GM12892 (cell line): Measurements from ENCODE around the gene BRPF1.

Source experiments
- DNase-seq: peaks from one replicate; pipeline ENCODE4 v3.0.0; 2011; ENCODE audit not compliant: insufficient read length
- FAIRE-seq: peaks from 2 replicates; lab custom pipeline; 2011; peaks lifted over from hg19 to GRCh38; lab: Jason Lieb, UNC
- POLR2A ChIP-seq: IDR thresholded peaks from 2 replicates; pipeline ENCODE4 v1.6.1; 2011; ENCODE audit warnings: low read depth, low read length, control low read depth
- POLR2AphosphoS5 ChIP-seq: IDR thresholded peaks from 2 replicates; pipeline ENCODE4 v1.6.1; 2011; ENCODE audit warnings: low read depth, low read length, control low read depth
- TAF1 ChIP-seq: IDR thresholded peaks from 2 replicates; pipeline ENCODE4 v1.6.1; 2011; ENCODE audit warnings: low read depth, mild to moderate bottlenecking, control low read depth, low read length, borderline replicate concordance

BRPF1 gene

GRCh38 chr3:9786825-9787669, 55.5 kb downstream of the BRPF1 start:
- DNase-seq (no peak), FAIRE-seq (no peak)
- no peak for TF ChIP-seq TAF1
- TF ChIP-seq POLR2AphosphoS5, result no peak
- no peak for TF ChIP-seq POLR2A

DNA sequence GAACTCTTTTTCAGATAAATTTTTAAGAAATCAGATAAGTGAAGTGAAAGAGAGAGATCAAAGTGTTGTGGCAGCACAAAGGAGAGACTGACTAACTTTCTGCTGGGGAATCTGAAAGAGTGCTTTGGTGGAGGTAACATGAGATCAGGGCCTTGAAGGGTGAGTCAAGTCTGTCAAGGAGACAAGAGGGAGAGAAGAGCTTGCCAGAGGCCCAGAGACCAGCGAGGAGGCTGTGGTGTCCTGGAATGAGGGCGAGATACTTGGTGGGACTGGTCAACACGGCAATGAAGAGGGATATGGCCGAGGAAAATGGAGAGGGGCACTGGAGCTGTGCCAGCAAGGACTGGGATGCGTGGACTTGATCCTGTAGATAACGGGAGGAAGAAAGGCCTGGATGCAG, 56.2 kb downstream of the BRPF1 start:
- TF ChIP-seq TAF1 (no peak), POLR2A (no peak), POLR2AphosphoS5 (no peak)
- FAIRE-seq, result no peak

GRCh38 chr3:9791127-9791526, 59.6 kb downstream of the BRPF1 start:
- DNase-seq (no peak), FAIRE-seq (no peak)
- peak; percentile 16; the same call in 1 of the 2 replicates for TF ChIP-seq POLR2A
- no peak for TF ChIP-seq TAF1
- TF ChIP-seq POLR2AphosphoS5, result no peak

More for the DNA sequence above, 56.2 kb downstream of the BRPF1 start:
- no peak for DNase-seq

DNA sequence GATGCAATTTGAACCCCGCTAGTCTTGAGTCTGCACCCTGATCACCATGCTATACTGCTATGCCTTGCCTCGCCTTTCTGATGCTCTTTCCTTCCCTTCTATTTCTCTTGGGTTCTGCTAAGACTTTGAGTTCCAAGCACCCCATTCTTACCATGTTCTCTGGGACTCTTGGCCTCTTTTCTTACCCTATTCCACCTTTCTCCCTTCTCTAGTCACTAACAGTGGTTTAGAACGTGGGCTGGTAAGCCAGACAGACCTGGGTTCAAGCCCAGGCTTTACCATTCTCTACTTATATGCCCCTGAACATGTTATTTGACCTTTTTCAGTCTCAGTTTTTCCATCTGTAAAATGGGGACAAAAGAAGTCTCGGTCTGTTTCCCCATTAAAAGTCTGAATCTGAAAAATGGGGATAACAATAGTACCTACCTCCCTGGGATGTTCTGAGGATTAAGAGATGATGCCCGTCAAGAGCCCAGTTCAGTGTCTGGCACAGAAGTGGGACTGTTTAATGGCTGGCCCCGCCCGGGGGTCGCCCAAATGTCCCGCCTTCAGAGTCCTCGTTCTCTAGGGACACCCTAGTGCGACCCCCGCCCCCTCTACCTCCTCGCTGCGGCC, 60.4 kb downstream of the BRPF1 start:
- TF ChIP-seq POLR2AphosphoS5 (no peak), POLR2A (no peak; the same call in none of the 2 replicates), TAF1 (no peak)
- no peak for DNase-seq
- no peak for FAIRE-seq

GRCh38 chr3:9792405-9793160, 61.0 kb downstream of the BRPF1 start, which contains the start of the genes ARPC4 and TADA3:
Gene ARPC4, plus strand, starts transcription at chr3:9793082. Its CDS starts 40 bp downstream, at chr3:9793122.
Gene TADA3, minus strand, starts transcription at chr3:9792473. Its CDS starts 1,007 bp downstream, at chr3:9791466.
- DNase-seq (peak; percentile 78), FAIRE-seq (peak; percentile 90)
- peak; percentile 54 for TF ChIP-seq POLR2AphosphoS5
- TF ChIP-seq TAF1, result peak; percentile 95
- TF ChIP-seq POLR2A, result peak; percentile 91

- FAIRE-seq (peak; percentile 27), DNase-seq (no peak)
- TF ChIP-seq POLR2A (peak; percentile 81), POLR2AphosphoS5 (peak; percentile 92), TAF1 (no peak)
Measured at GRCh38 chr3:9793161-9793781, 61.7 kb downstream of the BRPF1 start.

DNA sequence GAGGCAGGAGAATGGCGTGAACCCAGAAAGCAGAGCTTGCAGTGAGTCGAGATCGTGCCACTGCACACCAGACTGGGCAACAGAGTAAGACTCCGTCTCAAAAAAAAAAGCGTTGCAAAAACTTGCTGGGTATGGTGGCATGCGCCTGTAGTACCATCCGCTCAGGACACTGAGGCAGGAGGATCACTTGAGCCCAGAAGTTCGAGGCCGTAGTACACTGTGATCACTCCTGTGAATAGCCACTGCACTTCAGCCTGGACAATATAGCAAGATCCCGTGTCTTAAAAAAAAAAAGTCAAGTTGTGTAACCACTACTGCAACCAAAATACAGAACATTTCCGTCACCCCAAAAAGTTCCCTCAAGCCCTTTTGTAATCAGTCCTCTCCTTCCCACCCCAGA, 62.9 kb downstream of the BRPF1 start:
- FAIRE-seq (no peak), DNase-seq (no peak)
- TF ChIP-seq POLR2A (no peak; the same call in 1 of the 2 replicates), TAF1 (no peak), POLR2AphosphoS5 (no peak)

GRCh38 chr3:9795207-9795606, 63.7 kb downstream of the BRPF1 start:
- DNase-seq (no peak), FAIRE-seq (peak; percentile 46)
- TF ChIP-seq POLR2AphosphoS5 (no peak), TAF1 (no peak), POLR2A (no peak)

DNA sequence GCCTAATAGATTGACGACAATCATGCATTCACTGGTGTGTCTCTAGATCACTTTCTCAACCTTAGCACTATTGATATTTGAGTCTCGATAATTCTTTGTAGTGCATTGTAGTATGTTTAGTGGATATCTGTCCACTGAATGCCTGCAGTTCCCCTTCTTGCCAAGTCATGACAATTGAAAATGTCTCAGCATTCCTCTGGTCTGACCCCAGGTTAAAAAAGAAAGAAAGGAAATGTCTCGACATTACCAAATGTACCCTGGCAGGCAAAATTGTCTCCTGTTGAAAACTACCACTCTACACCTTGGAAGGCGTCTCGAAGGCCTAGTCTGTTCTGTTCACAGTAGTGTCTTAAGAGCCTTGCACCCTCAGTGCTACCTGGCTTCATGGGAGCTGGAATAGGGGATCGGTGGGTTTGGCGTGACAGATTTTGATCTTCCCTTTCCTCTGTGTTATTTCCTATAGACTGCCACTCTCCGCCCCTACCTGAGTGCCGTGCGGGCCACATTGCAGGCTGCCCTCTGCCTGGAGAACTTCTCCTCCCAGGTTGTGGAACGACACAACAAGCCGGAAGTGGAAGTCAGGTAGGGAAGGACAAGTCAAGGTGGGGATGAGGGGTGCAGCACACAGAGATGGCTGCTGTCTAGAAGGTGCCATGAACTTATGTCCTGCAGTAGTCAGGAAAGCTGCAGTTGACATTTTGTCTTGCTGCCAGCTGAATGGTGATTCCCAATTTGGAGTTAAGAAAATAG, 65.8 kb downstream of the BRPF1 start:
- TF ChIP-seq TAF1 (no peak), POLR2AphosphoS5 (no peak), POLR2A (peak; percentile 23; the same call in 1 of the 2 replicates)
- FAIRE-seq, result no peak
- DNase-seq, result no peak
